Fibroblast of the conjunctiva (primary cell): ENCODE measurements around the gene PPFIA4.

Experiments
- DNase-seq: peaks from one replicate; pipeline ENCODE4 v3.0.0-alpha.2; 2010; ENCODE audit warnings: low read depth

The PPFIA4 gene

GRCh38 chr1:203082571-203083462 lies 56.5 kb downstream of the PPFIA4 start:
- DNase-seq = no peak

- DNase-seq = no peak
Observed at GRCh38 chr1:203083463-203083921, 57.2 kb downstream of the PPFIA4 start.

- no peak for DNase-seq
Observed at GRCh38 chr1:203084588-203085527, 58.6 kb downstream of the PPFIA4 start.

- no peak for DNase-seq
Observed at GRCh38 chr1:203085528-203086406, 59.5 kb downstream of the PPFIA4 start, which contains the start of gene MYOG. TSS of gene MYOG (minus strand) at chr1:203086012. CDS start at chr1:203085961, 51 bp downstream.

- no peak for DNase-seq
Observed at GRCh38 chr1:203086992-203087763, 60.9 kb downstream of the PPFIA4 start.

- DNase-seq = no peak
Observed at GRCh38 chr1:203088441-203088840, 62.1 kb downstream of the PPFIA4 start.

- DNase-seq = no peak
Observed at GRCh38 chr1:203089001-203089650, 62.8 kb downstream of the PPFIA4 start.

- no peak for DNase-seq
Observed at GRCh38 chr1:203089651-203090045, 63.4 kb downstream of the PPFIA4 start.

- no peak for DNase-seq
Observed at GRCh38 chr1:203090421-203091198, 64.3 kb downstream of the PPFIA4 start.

- DNase-seq = no peak
Observed at GRCh38 chr1:203091199-203091477, 64.8 kb downstream of the PPFIA4 start.

GRCh38 chr1:203091761-203092330 lies 65.6 kb downstream of the PPFIA4 start:
- DNase-seq = no peak

- no peak for DNase-seq
Observed at GRCh38 chr1:203093754-203094410, 67.6 kb downstream of the PPFIA4 start.

- DNase-seq = no peak
Observed at GRCh38 chr1:203095061-203095690, 68.9 kb downstream of the PPFIA4 start.

- DNase-seq = no peak
Observed at GRCh38 chr1:203096566-203096965, 70.3 kb downstream of the PPFIA4 start.

- no peak for DNase-seq
Observed at GRCh38 chr1:203097001-203097400, 70.7 kb downstream of the PPFIA4 start.

GRCh38 chr1:203098445-203098844 lies 72.2 kb downstream of the PPFIA4 start:
- no peak for DNase-seq

GRCh38 chr1:203098914-203099520 lies 72.7 kb downstream of the PPFIA4 start:
- DNase-seq = no peak
